Endodermal cell (in vitro differentiated cells): ENCODE measurements around the gene WDFY3. TPM values are rescaled to one million over a fixed set of nuclear protein-coding genes. Genes with fewer than 3 reads are reported as not detected.

Experiments used
- DNase-seq: peaks from one replicate; pipeline ENCODE4 v3.0.0-alpha.2; 2017
- H3K27ac ChIP-seq: 2 replicates; pipeline ENCODE4 v1.5.1; 2013; ENCODE audit warnings: mild to moderate bottlenecking, low read depth, low read length, moderate library complexity
- H3K27me3 ChIP-seq: 2 replicates; pipeline ENCODE4 v1.6.1; 2013; ENCODE audit warnings: mild to moderate bottlenecking, low read length, moderate library complexity; ENCODE audit not compliant: insufficient read depth, control insufficient read depth, poor library complexity, severe bottlenecking
- H3K36me3 ChIP-seq: 2 replicates; pipeline ENCODE4 v1.7.0; 2013; ENCODE audit warnings: mild to moderate bottlenecking, low read length, moderate library complexity; ENCODE audit not compliant: control insufficient read depth, insufficient read depth
- H3K4me1 ChIP-seq: one replicate; pipeline ENCODE4 v1.7.0; 2013; ENCODE audit warnings: low read length; ENCODE audit not compliant: control insufficient read depth, insufficient read depth
- H3K4me3 ChIP-seq: 2 replicates; pipeline ENCODE4 v1.5.1; 2013; ENCODE audit warnings: mild to moderate bottlenecking, low read length, moderate library complexity
- H3K9ac ChIP-seq: 2 replicates; pipeline ENCODE4 v1.6.1; 2013; ENCODE audit warnings: mild to moderate bottlenecking, low read length, moderate library complexity; ENCODE audit not compliant: poor library complexity, severe bottlenecking; ENCODE audit errors: extremely low read depth
- H3K9me3 ChIP-seq: 2 replicates; pipeline ENCODE4 v1.6.1; 2013; ENCODE audit warnings: mild to moderate bottlenecking, low read length, moderate library complexity; ENCODE audit not compliant: control insufficient read depth
- H3K27ac Mint-ChIP-seq: 2 replicates; pipeline ENCODE4 v1.8.0; 2020; ENCODE audit warnings: mixed read lengths
- H3K27me3 Mint-ChIP-seq: 2 replicates; pipeline ENCODE4 v1.8.0; 2021; ENCODE audit warnings: mild to moderate bottlenecking, mixed read lengths; ENCODE audit not compliant: insufficient read depth
- H3K36me3 Mint-ChIP-seq: 2 replicates; pipeline ENCODE4 v1.8.0; 2020; ENCODE audit warnings: low read depth, mixed read lengths
- H3K4me1 Mint-ChIP-seq: 2 replicates; pipeline ENCODE4 v1.8.0; 2020; ENCODE audit warnings: mixed read lengths
- H3K4me3 Mint-ChIP-seq: 2 replicates; pipeline ENCODE4 v1.8.0; 2020; ENCODE audit warnings: mild to moderate bottlenecking, moderate library complexity, mixed read lengths
- H3K9me3 Mint-ChIP-seq: 2 replicates; pipeline ENCODE4 v1.8.0; 2020; ENCODE audit warnings: mild to moderate bottlenecking, mixed read lengths
- WGBS, 2 experiments: methylation state at CpG; one replicate each; pipeline versions ENCODE4 v1.1.5 to v1.1.7; 2013; ENCODE audit warnings: missing lambda C conversion rate in 2 of 2, mixed read lengths in 1 of 2; ENCODE audit not compliant: insufficient coverage in 1 of 2, insufficient read length in 1 of 2; 5-methylcytosine and 5-hydroxymethylcytosine counted together
- total RNA-seq, 2 donors: library from RNA; stranded (reverse); fragmentation: NEBNext Ultra II Directional in 1 of 2; extraction: Animal tissue kit (Norgen Biotek cat#: 25700) in 1 of 2; gene quantifications; 2 replicates in 1 of 2; 3 replicates in 1 of 2; pipeline ENCODE4 v1.2.1, GENCODE V29; 2021
- TF ChIP-seq, protein P1 (sequence below): fragments of 200-600 bp; sonication (generic); conservative IDR thresholded peaks from 2 replicates; pipeline ENCODE4 v1.5.0; 2021; ENCODE audit warnings: antibody characterized with exemption, mild to moderate bottlenecking

The WDFY3 gene
- total RNA-seq, 2 donors from 2014 or later, result 91.1 to 103 TPM

GRCh38 chr4:84691800-84692199, 274.7 kb downstream of the WDFY3 start:
- 85 to 86% methylated on average over 1 of the region's 1 CpG for WGBS, 2 experiments
- peaks cover 83% of the 10 kb centered on the region for H3K36me3 ChIP-seq
- H3K9ac ChIP-seq, result no peak overlapping the region
- Mint-ChIP-seq H3K4me1 (no peaks in the 10 kb centered on the region), H3K4me3 (no peak overlapping the region), H3K27me3 (no peaks in the 10 kb centered on the region), H3K36me3 (peaks cover 74% of the 10 kb centered on the region), H3K9me3 (no peaks in the 10 kb centered on the region), H3K27ac (no peak overlapping the region)
- no peaks in the 10 kb centered on the region for H3K4me1 ChIP-seq
- H3K27ac ChIP-seq, result no peak overlapping the region
- DNase-seq, result no peak
- TF ChIP-seq, protein P1, sequence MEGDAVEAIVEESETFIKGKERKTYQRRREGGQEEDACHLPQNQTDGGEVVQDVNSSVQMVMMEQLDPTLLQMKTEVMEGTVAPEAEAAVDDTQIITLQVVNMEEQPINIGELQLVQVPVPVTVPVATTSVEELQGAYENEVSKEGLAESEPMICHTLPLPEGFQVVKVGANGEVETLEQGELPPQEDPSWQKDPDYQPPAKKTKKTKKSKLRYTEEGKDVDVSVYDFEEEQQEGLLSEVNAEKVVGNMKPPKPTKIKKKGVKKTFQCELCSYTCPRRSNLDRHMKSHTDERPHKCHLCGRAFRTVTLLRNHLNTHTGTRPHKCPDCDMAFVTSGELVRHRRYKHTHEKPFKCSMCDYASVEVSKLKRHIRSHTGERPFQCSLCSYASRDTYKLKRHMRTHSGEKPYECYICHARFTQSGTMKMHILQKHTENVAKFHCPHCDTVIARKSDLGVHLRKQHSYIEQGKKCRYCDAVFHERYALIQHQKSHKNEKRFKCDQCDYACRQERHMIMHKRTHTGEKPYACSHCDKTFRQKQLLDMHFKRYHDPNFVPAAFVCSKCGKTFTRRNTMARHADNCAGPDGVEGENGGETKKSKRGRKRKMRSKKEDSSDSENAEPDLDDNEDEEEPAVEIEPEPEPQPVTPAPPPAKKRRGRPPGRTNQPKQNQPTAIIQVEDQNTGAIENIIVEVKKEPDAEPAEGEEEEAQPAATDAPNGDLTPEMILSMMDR, result no peak
- H3K27me3 ChIP-seq, result no peaks in the 10 kb centered on the region
- H3K4me3 ChIP-seq, result no peak overlapping the region
- no peaks in the 10 kb centered on the region for H3K9me3 ChIP-seq

DNA sequence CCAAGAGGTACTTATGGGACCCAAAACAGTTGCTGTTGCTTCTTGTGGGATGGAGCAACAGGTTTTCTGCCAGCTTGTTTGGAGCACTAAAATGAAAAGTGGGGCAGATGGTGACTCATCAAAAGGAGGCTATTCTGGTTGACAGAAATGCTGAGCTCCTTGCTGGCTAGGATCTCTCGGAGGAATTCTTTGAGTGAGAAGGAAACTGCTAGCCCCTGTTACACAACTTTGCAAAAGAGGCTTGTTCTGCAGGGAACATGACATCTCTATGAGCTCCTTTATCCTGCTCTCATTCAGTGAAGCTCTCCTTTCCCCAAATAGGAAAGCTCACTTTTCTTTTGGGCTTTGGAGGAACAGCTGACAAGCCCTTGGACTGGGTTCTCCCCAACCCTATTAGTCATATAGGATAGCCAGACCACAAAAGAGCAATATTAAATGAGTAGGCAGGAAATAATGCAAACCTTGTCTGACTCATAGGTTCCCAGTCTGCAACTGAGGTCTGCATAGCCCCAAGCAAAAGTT, 275.3 kb downstream of the WDFY3 start:
- peak overlapping the region; percentile 8 for H3K27ac Mint-ChIP-seq
- peaks cover 76% of the 10 kb centered on the region for H3K36me3 Mint-ChIP-seq
- H3K4me3 ChIP-seq, result no peak overlapping the region
- no peaks in the 10 kb centered on the region for H3K9me3 ChIP-seq
- H3K36me3 ChIP-seq, result peaks cover 83% of the 10 kb centered on the region
- H3K4me1 ChIP-seq, result no peaks in the 10 kb centered on the region
- no peaks in the 10 kb centered on the region for H3K9me3 Mint-ChIP-seq
- H3K27me3 ChIP-seq, result no peaks in the 10 kb centered on the region
- H3K9ac ChIP-seq, result no peak overlapping the region
- no peak overlapping the region for H3K4me3 Mint-ChIP-seq
- 90% methylated on average over 1 of the region's 1 CpG; no CpG with 5 or more reads in 1 of the 2 experiments for WGBS, 2 experiments
- DNase-seq, result no peak
- no peak overlapping the region for H3K27ac ChIP-seq
- no peaks in the 10 kb centered on the region for H3K27me3 Mint-ChIP-seq
- TF ChIP-seq, protein P1, result no peak
- H3K4me1 Mint-ChIP-seq, result no peaks in the 10 kb centered on the region

- no peaks in the 10 kb centered on the region for H3K9me3 ChIP-seq
- H3K9me3 Mint-ChIP-seq, result no peaks in the 10 kb centered on the region
- H3K9ac ChIP-seq, result no peak overlapping the region
- no peak overlapping the region for H3K4me3 Mint-ChIP-seq
- no peak overlapping the region for H3K4me3 ChIP-seq
- no peak overlapping the region for H3K27ac ChIP-seq
- TF ChIP-seq, protein P1, result no peak
- H3K27me3 ChIP-seq, result no peaks in the 10 kb centered on the region
- DNase-seq, result no peak
- H3K27ac Mint-ChIP-seq, result peak overlapping the region; percentile 8
- H3K36me3 ChIP-seq, result peaks cover 77% of the 10 kb centered on the region
- WGBS, 2 experiments, result 94 to 95% methylated on average over 3 to 7 of the region's 7 CpGs
- no peaks in the 10 kb centered on the region for H3K4me1 ChIP-seq
- H3K4me1 Mint-ChIP-seq, result no peaks in the 10 kb centered on the region
- no peaks in the 10 kb centered on the region for H3K27me3 Mint-ChIP-seq
- H3K36me3 Mint-ChIP-seq, result peaks cover 73% of the 10 kb centered on the region
Measured at GRCh38 chr4:84690481-84690880, 276.0 kb downstream of the WDFY3 start.
